IMR-90 (cell line): ENCODE results near the gene DTNA. TPM values are rescaled to one million over a fixed set of nuclear protein-coding genes. Genes with fewer than 3 reads are reported as not detected.

Experiments
- ATAC-seq: fragments of 200-7000 bp; cut with Tn5 transposase; 2 replicates; pipeline ENCODE4 v1.9.1; 2020; ENCODE audit warnings: low read depth, mild to moderate bottlenecking, moderate library complexity
- BruUV-seq: library from RNA; stranded (reverse); fragments of 400-500 nt; replicated peaks from 2 replicates; lab custom pipeline; 2021; lab: Mats Ljungman, UMichigan
- CTCF ChIA-PET: fragments of 300-600 bp; formaldehyde crosslinking; extraction: SDS; loops from one replicate; lab custom pipeline; 2021; ENCODE audit warnings: antibody characterized with exemption; lab: Yijun Ruan, JAX
- POLR2A ChIA-PET: fragments of 300-600 bp; sonication (Branson Sonifier 250); formaldehyde crosslinking; loops from one replicate; lab custom pipeline; 2022; ENCODE audit warnings: antibody characterized with exemption; ENCODE audit not compliant: unreplicated experiment; lab: Charles Lee
- DNase-seq: peaks from one replicate; pipeline ENCODE4 v3.0.0; 2013
- H2AFZ ChIP-seq: replicated peaks from 2 replicates; pipeline ENCODE3; 2013; ENCODE audit warnings: low read length, mild to moderate bottlenecking; ENCODE audit not compliant: poor library complexity
- H2AK5ac ChIP-seq: 2 replicates; pipeline ENCODE4 v1.6.1; 2013; ENCODE audit warnings: low read depth, low read length, inconsistent platforms
- H2AK9ac ChIP-seq: replicated peaks from 2 replicates; pipeline ENCODE3; 2013; ENCODE audit warnings: mild to moderate bottlenecking, low read depth, low read length, moderate library complexity; ENCODE audit not compliant: poor library complexity
- H2BK120ac ChIP-seq: 2 replicates; pipeline ENCODE4 v1.6.1; 2013; ENCODE audit warnings: low read depth, low read length, inconsistent platforms
- H2BK15ac ChIP-seq: 3 replicates; pipeline ENCODE4 v1.6.1; 2013; ENCODE audit warnings: low read depth, low read length, inconsistent platforms
- H2BK20ac ChIP-seq: 2 replicates; pipeline ENCODE4 v1.6.1; 2013; ENCODE audit warnings: low read depth, mild to moderate bottlenecking, inconsistent platforms, low read length, moderate library complexity
- H2BK5ac ChIP-seq: 2 replicates; pipeline ENCODE4 v1.6.1; 2013; ENCODE audit warnings: mild to moderate bottlenecking, low read depth, low read length, inconsistent platforms; ENCODE audit not compliant: poor library complexity, severe bottlenecking
- H3K14ac ChIP-seq: replicated peaks from 2 replicates; pipeline ENCODE4 v1.6.1; 2013; ENCODE audit warnings: low read depth, low read length, inconsistent platforms
- H3K18ac ChIP-seq: 2 replicates; pipeline ENCODE4 v1.6.1; 2013; ENCODE audit warnings: low read depth, low read length, control low read depth
- H3K23ac ChIP-seq: 2 replicates; pipeline ENCODE4 v1.6.1; 2013; ENCODE audit warnings: low read depth, low read length, inconsistent platforms
- H3K27ac ChIP-seq: 2 replicates; pipeline ENCODE4 v1.5.1; 2013; ENCODE audit warnings: mild to moderate bottlenecking, control low read depth, low read length; ENCODE audit not compliant: insufficient read depth
- H3K27me3 ChIP-seq: 2 replicates; pipeline ENCODE4 v1.6.1; 2013; ENCODE audit warnings: low read length; ENCODE audit not compliant: control insufficient read depth, insufficient read depth
- H3K36me3 ChIP-seq: 2 replicates; pipeline ENCODE4 v1.6.1; 2013; ENCODE audit warnings: low read length, mixed read lengths; ENCODE audit not compliant: control insufficient read depth, insufficient read depth
- H3K4ac ChIP-seq: 2 replicates; pipeline ENCODE4 v1.6.1; 2013; ENCODE audit warnings: low read depth, low read length, inconsistent platforms
- H3K4me1 ChIP-seq: 2 replicates; pipeline ENCODE4 v1.6.1; 2013; ENCODE audit warnings: low read length, mixed read lengths; ENCODE audit not compliant: control insufficient read depth, insufficient read depth
- H3K4me2 ChIP-seq: 2 replicates; pipeline ENCODE4 v1.6.1; 2013; ENCODE audit warnings: low read depth, mild to moderate bottlenecking, control low read depth, low read length, moderate library complexity
- H3K4me3 ChIP-seq: 2 replicates; pipeline ENCODE4 v1.5.1; 2013; ENCODE audit warnings: low read depth, mild to moderate bottlenecking, control low read depth, low read length, moderate library complexity; ENCODE audit not compliant: insufficient read depth
- H3K56ac ChIP-seq: 2 replicates; pipeline ENCODE4 v1.6.1; 2013; ENCODE audit warnings: low read length, inconsistent platforms; ENCODE audit not compliant: insufficient read depth; ENCODE audit errors: extremely low read depth
- H3K79me1 ChIP-seq, 2 experiments: 2 replicates each; pipeline ENCODE4 v1.6.1; 2013; ENCODE audit warnings: low read length in 2 of 2, inconsistent platforms in 1 of 2, low read depth in 1 of 2
- H3K9ac ChIP-seq: 2 replicates; pipeline ENCODE4 v1.6.1; 2013; ENCODE audit warnings: low read depth, low read length, control low read depth
- H3K9me1 ChIP-seq: 2 replicates; pipeline ENCODE4 v1.6.1; 2013; ENCODE audit warnings: low read length, inconsistent platforms; ENCODE audit not compliant: insufficient read depth
- H3K9me3 ChIP-seq: 2 replicates; pipeline ENCODE4 v1.6.1; 2013; ENCODE audit warnings: low read length; ENCODE audit not compliant: control insufficient read depth, insufficient read depth
- H4K20me1 ChIP-seq: 2 replicates; pipeline ENCODE4 v1.6.1; 2013; ENCODE audit warnings: low read length, inconsistent platforms; ENCODE audit not compliant: insufficient read depth
- H4K5ac ChIP-seq: 2 replicates; pipeline ENCODE4 v1.6.1; 2013; ENCODE audit warnings: mild to moderate bottlenecking, low read depth, low read length, control low read depth
- H4K8ac ChIP-seq, 2 experiments: 2 replicates each; pipeline ENCODE4 v1.6.1; 2013; ENCODE audit warnings: low read depth in 2 of 2, low read length in 2 of 2, control low read depth in 1 of 2, inconsistent platforms in 1 of 2
- H4K91ac ChIP-seq: 2 replicates; pipeline ENCODE4 v1.6.1; 2013; ENCODE audit warnings: low read depth, low read length, inconsistent platforms; ENCODE audit not compliant: insufficient read depth
- BHLHE40 ChIP-seq: fragments of 150-350 bp; IDR thresholded peaks from 2 replicates; pipeline ENCODE4 v1.6.1; 2016; ENCODE audit warnings: mild to moderate bottlenecking, low read depth, low read length
- CHD1 ChIP-seq: IDR thresholded peaks from 2 replicates; pipeline ENCODE4 v1.6.1; 2012; ENCODE audit warnings: low read depth, low read length, improper control_type of control experiment
- CTCF ChIP-seq: conservative IDR thresholded peaks from 2 replicates; pipeline ENCODE4 v1.5.1; 2012; ENCODE audit warnings: mild to moderate bottlenecking, low read depth, low read length, improper control_type of control experiment
- NFE2L2 ChIP-seq: fragments of 150-350 bp; IDR thresholded peaks from 2 replicates; pipeline ENCODE4 v1.6.1; 2016; ENCODE audit warnings: low read depth, mild to moderate bottlenecking, low read length
- POLR2A ChIP-seq: IDR thresholded peaks from 2 replicates; pipeline ENCODE4 v1.6.1; 2012; ENCODE audit warnings: mild to moderate bottlenecking, low read depth, low read length
- RCOR1 ChIP-seq: IDR thresholded peaks from 2 replicates; pipeline ENCODE4 v1.6.1; 2012; ENCODE audit warnings: mild to moderate bottlenecking, low read length, improper control_type of control experiment; ENCODE audit not compliant: insufficient replicate concordance
- RFX5 ChIP-seq: IDR thresholded peaks from 2 replicates; pipeline ENCODE4 v1.8.0; 2012; ENCODE audit warnings: low read depth, mild to moderate bottlenecking, low read length, moderate library complexity
- SMC3 ChIP-seq: fragments of 150-350 bp; IDR thresholded peaks from 2 replicates; pipeline ENCODE4 v1.6.1; 2016; ENCODE audit warnings: low read depth, mild to moderate bottlenecking, antibody characterized with exemption, low read length, moderate library complexity
- USF2 ChIP-seq: fragments of 150-350 bp; IDR thresholded peaks from 2 replicates; pipeline ENCODE4 v1.6.1; 2017; ENCODE audit warnings: mild to moderate bottlenecking, antibody characterized with exemption, low read length, low read depth
- WGBS, 2 experiments: methylation state at CpG; one replicate each; pipeline versions ENCODE4 v1.1.5 to v1.1.7; 2013; ENCODE audit warnings: missing lambda C conversion rate in 2 of 2; ENCODE audit not compliant: insufficient read length in 1 of 2; ENCODE audit errors: extremely low coverage in 2 of 2; 5-methylcytosine and 5-hydroxymethylcytosine counted together
- dilution Hi-C: fragments of 300-500 bp; cut with HindIII; formaldehyde crosslinking; loops from one replicate; pipeline ENCODE4 v1.14.3; 2018; ENCODE audit warnings: low sequenced_read_pairs; ENCODE audit not compliant: unreplicated experiment
- in situ Hi-C: fragments of 300-500 bp; cut with MboI; formaldehyde crosslinking; loops from 3 replicates; pipeline ENCODE4 v1.14.3; 2019; ENCODE audit warnings: low sequenced_read_pairs, inconsistent platforms, mixed read lengths
- intact Hi-C: fragments of 100-400 bp; cut with micrococcal nuclease; formaldehyde crosslinking; loops from 2 replicates; pipeline ENCODE4 v1.10.0; 2022
- polyA plus RNA-seq, 3 experiments: library from polyadenylated mRNA; depleted of rRNA; stranded (reverse); fragments of >200 nt; gene quantifications; 2 replicates each; pipeline ENCODE4 v1.2.3, GENCODE V29; 2012; ENCODE audit warnings: low replicate concordance in 1 of 3
- total RNA-seq: library from RNA; depleted of rRNA; stranded (reverse); fragments of >200 nt; gene quantifications from 2 replicates; pipeline ENCODE4 v1.2.3, GENCODE V29; 2012

DTNA gene
- total and polyA plus RNA-seq, 2 of the 4 experiments (the other 2 are of a cell fraction): 9.5 to 10.8 TPM

DNA sequence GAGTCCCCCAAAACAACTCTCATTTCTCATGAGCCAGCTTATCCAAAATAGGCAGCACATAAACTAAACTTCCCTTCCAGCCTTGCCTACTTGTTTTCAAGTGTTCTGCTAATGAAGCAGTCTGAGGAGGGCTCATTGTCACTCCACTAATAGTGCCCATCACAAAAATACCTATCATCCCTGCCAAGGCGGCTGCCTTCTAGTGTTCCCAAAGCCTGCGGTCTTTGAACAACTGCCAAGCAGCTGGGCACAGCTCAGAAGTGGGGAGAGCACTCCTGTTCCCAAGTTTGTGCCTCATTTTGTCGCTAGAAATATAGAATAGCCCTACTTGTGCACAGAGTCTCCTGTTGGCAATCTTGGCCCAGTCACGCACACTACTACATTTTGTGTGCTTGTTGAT, 50.3 kb downstream of the DTNA start:
- peaks cover 3% of the 10 kb centered on the region for H3K4me1 ChIP-seq
- H3K18ac ChIP-seq: no peak overlapping the region
- no TSS peak for BruUV-seq
- no peaks in the 10 kb centered on the region for H3K9me3 ChIP-seq
- DNase-seq (no peak), ATAC-seq (no peak)
- POLR2A ChIA-PET: interaction anchor here (0.7 kb wide), 1 partner anchor 12 kb away, joined by 16 read pairs; no protein-coding TSS in a partner anchor
- CTCF ChIA-PET: no interaction called here
- H3K9me1 ChIP-seq: peaks cover 4% of the 10 kb centered on the region; the same call in 1 of the 2 replicates
- H3K27ac ChIP-seq: no peak overlapping the region
- no peak for TF ChIP-seq SMC3
- TF ChIP-seq CHD1: no peak
- TF ChIP-seq RFX5: no peak
- TF ChIP-seq BHLHE40: no peak
- no peak for TF ChIP-seq CTCF
- TF ChIP-seq RCOR1: no peak
- no peak for TF ChIP-seq USF2
- no peak for TF ChIP-seq NFE2L2
- TF ChIP-seq POLR2A: no peak
- no peak overlapping the region for H3K9ac ChIP-seq
- H3K56ac ChIP-seq: no peak overlapping the region
- H2BK5ac ChIP-seq: no peak overlapping the region
- WGBS, 2 experiments: no CpG with 5 or more reads among the region's 4 CpGs
- dilution Hi-C loops (no loop called here), intact Hi-C loops (no loop called here), in situ Hi-C loops (no loop called here)
- no peak overlapping the region for H2AK9ac ChIP-seq
- H3K4me2 ChIP-seq: no peak overlapping the region
- H4K8ac ChIP-seq: no peak overlapping the region
- H2BK120ac ChIP-seq: no peak overlapping the region
- H3K23ac ChIP-seq: no peak overlapping the region
- no peak overlapping the region for H3K4ac ChIP-seq
- no peak overlapping the region for H3K14ac ChIP-seq
- no peak overlapping the region for H2AK5ac ChIP-seq
- H4K20me1 ChIP-seq: no peaks in the 10 kb centered on the region
- no peak overlapping the region for H3K4me3 ChIP-seq
- no peak overlapping the region for H2BK15ac ChIP-seq
- H2BK20ac ChIP-seq: no peak overlapping the region
- H3K36me3 ChIP-seq: no peaks in the 10 kb centered on the region
- no peak overlapping the region for H4K91ac ChIP-seq
- no peaks in the 10 kb centered on the region for H3K79me1 ChIP-seq
- H2AFZ ChIP-seq: no peak overlapping the region
- no peak overlapping the region for H4K5ac ChIP-seq
- H3K27me3 ChIP-seq: no peaks in the 10 kb centered on the region
